GM19238 (cell line): ENCODE data around the gene MDFIC2.

ENCODE experiments used
- DNase-seq: peaks from one replicate; pipeline ENCODE4 v3.0.0; 2011; ENCODE audit warnings: low spot score; ENCODE audit not compliant: insufficient read length

Gene MDFIC2

GRCh38 chr3:70182166-70182565 lies 130.3 kb downstream of the MDFIC2 start:
- DNase-seq, result no peak

- DNase-seq, result no peak
These were observed 131.8 kb downstream of the MDFIC2 start for GRCh38 chr3:70180664-70181063.

GRCh38 chr3:70179111-70179510 lies 133.3 kb downstream of the MDFIC2 start:
- no peak for DNase-seq

GRCh38 chr3:70177881-70178645 lies 134.4 kb downstream of the MDFIC2 start:
- no peak for DNase-seq

- no peak for DNase-seq
These were observed 136.2 kb downstream of the MDFIC2 start for GRCh38 chr3:70176224-70176623.

GRCh38 chr3:70156808-70157207 lies 155.6 kb downstream of the MDFIC2 start:
- DNase-seq, result no peak

- no peak for DNase-seq
These were observed 161.8 kb downstream of the MDFIC2 start for GRCh38 chr3:70150599-70150998.

- DNase-seq, result no peak
These were observed 162.6 kb downstream of the MDFIC2 start for GRCh38 chr3:70149714-70150400.
